Cardiac fibroblast (primary cell): Measurements from ENCODE around the gene DGKG.

Experiments used
- DNase-seq, 2 donors: peaks; one replicate each; pipeline versions ENCODE4 v3.0.0 to v3.0.0-alpha.2; 2010; ENCODE audit warnings: low read depth in 2 of 2
- H3K4me3 ChIP-seq, 2 donors: replicated peaks in 1 of 2; 1 replicate in 1 of 2; 2 replicates in 1 of 2; pipeline ENCODE4 v1.5.1; 2011; ENCODE audit warnings: low read depth in 2 of 2, low read length in 2 of 2, mild to moderate bottlenecking in 2 of 2, moderate library complexity in 1 of 2
- CTCF ChIP-seq: IDR thresholded peaks from one replicate; pipeline ENCODE4 v1.5.1; 2011; ENCODE audit warnings: low read depth, mild to moderate bottlenecking, low read length, inconsistent platforms

Gene DGKG

GRCh38 chr3:186284661-186285060 is 77.4 kb downstream of the DGKG start:
- DNase-seq, result no peak
- no peak overlapping the region for H3K4me3 ChIP-seq
- no peak for TF ChIP-seq CTCF

GRCh38 chr3:186284349-186284652 is 77.7 kb downstream of the DGKG start:
- no peak for TF ChIP-seq CTCF
- DNase-seq, result no peak
- H3K4me3 ChIP-seq, result no peak overlapping the region

GRCh38 chr3:186283651-186284348 is 78.2 kb downstream of the DGKG start:
- no peak for TF ChIP-seq CTCF
- H3K4me3 ChIP-seq, result no peak overlapping the region
- peak; percentile 27 to 88 for DNase-seq

- peak in 1 of 2 donors; percentile 64 for DNase-seq
- no peak for TF ChIP-seq CTCF
- no peak overlapping the region for H3K4me3 ChIP-seq
Observed at GRCh38 chr3:186283096-186283495, 78.9 kb downstream of the DGKG start.

GRCh38 chr3:186281176-186281575 is 80.9 kb downstream of the DGKG start:
- no peak for TF ChIP-seq CTCF
- no peak overlapping the region for H3K4me3 ChIP-seq
- peak; percentile 60 to 89 for DNase-seq

GRCh38 chr3:186280737-186281136 is 81.3 kb downstream of the DGKG start:
- no peak for DNase-seq
- no peak for TF ChIP-seq CTCF
- H3K4me3 ChIP-seq, result no peak overlapping the region
